Spleen (tissue), 11 donors: ENCODE measurements around the gene RSPRY1. TPM values are rescaled to one million over a fixed set of nuclear protein-coding genes. Genes with fewer than 3 reads are reported as not detected.

Experiments
- DNase-seq: peaks from one replicate; pipeline ENCODE4 v3.0.0-alpha.2; 2020
- H3K27ac ChIP-seq, 8 donors: fragments of 200-600 bp; sonication (generic) in 7 of 8; 1 replicate in 4 of 8; 2 replicates in 4 of 8; pipeline versions ENCODE4 v1.5.0 to v1.8.0; 2016 to 2021; ENCODE audit warnings: inconsistent platforms in 4 of 8, mild to moderate bottlenecking in 4 of 8, moderate library complexity in 1 of 8
- H3K27me3 ChIP-seq, 7 donors: fragments of 200-600 bp; sonication (generic) in 6 of 7; replicated peaks in 1 of 7; 1 replicate in 4 of 7; 2 replicates in 3 of 7; pipeline versions ENCODE4 v1.5.0 to v1.8.0; 2016 to 2021; ENCODE audit warnings: inconsistent platforms in 3 of 7, mild to moderate bottlenecking in 1 of 7
- H3K36me3 ChIP-seq, 6 donors: fragments of 200-600 bp; sonication (generic) in 5 of 6; 1 replicate in 4 of 6; 2 replicates in 2 of 6; pipeline versions ENCODE4 v1.5.0 to v1.8.0; 2016 to 2021; ENCODE audit warnings: inconsistent platforms in 2 of 6
- H3K4me1 ChIP-seq, 6 donors: fragments of 200-600 bp; sonication (generic) in 5 of 6; 1 replicate in 3 of 6; 2 replicates in 3 of 6; pipeline versions ENCODE4 v1.5.0 to v1.8.0; 2016 to 2021; ENCODE audit warnings: inconsistent platforms in 3 of 6
- H3K4me3 ChIP-seq, 8 donors: fragments of 200-600 bp; sonication (generic) in 7 of 8; 1 replicate in 4 of 8; 2 replicates in 4 of 8; pipeline versions ENCODE4 v1.5.0 to v1.8.0; 2016 to 2021; ENCODE audit warnings: inconsistent platforms in 4 of 8, mild to moderate bottlenecking in 4 of 8, moderate library complexity in 2 of 8
- H3K9me3 ChIP-seq, 8 donors: fragments of 200-600 bp; sonication (generic) in 7 of 8; 1 replicate in 4 of 8; 2 replicates in 4 of 8; pipeline versions ENCODE4 v1.5.0 to v1.8.0; 2016 to 2021; ENCODE audit warnings: inconsistent platforms in 4 of 8
- CTCF ChIP-seq, 11 experiments: fragments of 200-600 bp in 7 of 11; fragments of 450-650 bp in 4 of 11; sonication (generic) in 4 of 11; IDR thresholded peaks in 8 of 11; conservative IDR thresholded peaks in 3 of 11; 1 replicate in 7 of 11; 2 replicates in 4 of 11; pipeline versions ENCODE4 v1.4.0 to v1.8.0; 2016 to 2021; ENCODE audit warnings: antibody characterized with exemption in 11 of 11, inconsistent platforms in 4 of 11, mild to moderate bottlenecking in 1 of 11
- POLR2A ChIP-seq, 3 donors: fragments of 450-650 bp; IDR thresholded peaks; one replicate each; pipeline ENCODE4 v1.5.1; 2017; ENCODE audit warnings: antibody characterized with exemption in 3 of 3, mild to moderate bottlenecking in 1 of 3
- POLR2AphosphoS5 ChIP-seq, 3 donors: sonication (generic); formaldehyde crosslinking; IDR thresholded peaks; one replicate each; pipeline ENCODE4 v1.5.1; 2017; ENCODE audit warnings: antibody characterized with exemption in 3 of 3
- WGBS, 5 donors: extraction: QIAGEN DNeasy Blood & Tissue Kit in 3 of 5; methylation state at CpG; one replicate each; pipeline versions ENCODE4 v1.1.5 to v1.1.7; 2013 to 2018; 5-methylcytosine and 5-hydroxymethylcytosine counted together
- intact Hi-C: fragments of 100-400 bp; cut with DNase I; formaldehyde crosslinking; loops from one replicate; pipeline ENCODE4 v1.15.0; 2023; ENCODE audit warnings: low total_unique reads
- polyA plus RNA-seq, 3 donors: library from polyadenylated mRNA; stranded (reverse); fragments of 200-250 nt; gene quantifications; one replicate each; pipeline ENCODE4 v1.2.1, GENCODE V29; 2013
- total RNA-seq, 7 donors: library from RNA; depleted of rRNA in 3 of 7; stranded (reverse); fragments of >200 nt in 3 of 7; fragmentation: NEBNext Ultra II Directional in 4 of 7; extraction: Animal tissue kit (Norgen Biotek cat#: 25700) in 4 of 7; gene quantifications; one replicate each; pipeline versions ENCODE4 v1.1.0 to v1.2.1, GENCODE V29; 2016 to 2021
- donor health status: healthy with polysubstance abuse.
- donor health status: DM: no; HTN: no; CAD: no; lungs with moderate emphysema.
- donor health status: DM: no; HTN: no; CAD: no.
- donor health status: Bipolar disorder and iron deficiency.
- donor health status: healthy.
- donor health status: DM: no; HTN: no; CAD: no.
- donor health status: DM: yes; HTN: yes; CAD: no.

The RSPRY1 gene
- total and polyA plus RNA-seq, 10 donors = 7.3 to 38.8 (median 29.4) TPM

- Histone ChIP-seq H3K36me3 (peaks cover 0 to 100% (median 73%) of the 10 kb centered on the region in 6 donors), H3K27ac (no peak overlapping the region), H3K27me3 (no peaks in the 10 kb centered on the region), H3K4me3 (no peak overlapping the region), H3K4me1 (peaks cover 0 to 18% (median 2%) of the 10 kb centered on the region in 6 donors), H3K9me3 (no peaks in the 10 kb centered on the region)
- WGBS, 5 donors = 94 to 97% (median 95%) methylated on average over 3 of the region's 3 CpGs
- TF ChIP-seq POLR2AphosphoS5 (IDR thresholded peaks at IDR 0.05) (no peak), POLR2A (IDR thresholded peaks at IDR 0.05) (no peak), CTCF (IDR thresholded peaks at IDR 0.05 in 8 of 11, conservative IDR thresholded peaks at IDR 0.05 in 3 of 11) (no peak)
- intact Hi-C loops = no loop called here
- DNase-seq = no peak
These were observed 45.8 kb downstream of the RSPRY1 start for GRCh38 chr16:57231821-57232350.

DNA sequence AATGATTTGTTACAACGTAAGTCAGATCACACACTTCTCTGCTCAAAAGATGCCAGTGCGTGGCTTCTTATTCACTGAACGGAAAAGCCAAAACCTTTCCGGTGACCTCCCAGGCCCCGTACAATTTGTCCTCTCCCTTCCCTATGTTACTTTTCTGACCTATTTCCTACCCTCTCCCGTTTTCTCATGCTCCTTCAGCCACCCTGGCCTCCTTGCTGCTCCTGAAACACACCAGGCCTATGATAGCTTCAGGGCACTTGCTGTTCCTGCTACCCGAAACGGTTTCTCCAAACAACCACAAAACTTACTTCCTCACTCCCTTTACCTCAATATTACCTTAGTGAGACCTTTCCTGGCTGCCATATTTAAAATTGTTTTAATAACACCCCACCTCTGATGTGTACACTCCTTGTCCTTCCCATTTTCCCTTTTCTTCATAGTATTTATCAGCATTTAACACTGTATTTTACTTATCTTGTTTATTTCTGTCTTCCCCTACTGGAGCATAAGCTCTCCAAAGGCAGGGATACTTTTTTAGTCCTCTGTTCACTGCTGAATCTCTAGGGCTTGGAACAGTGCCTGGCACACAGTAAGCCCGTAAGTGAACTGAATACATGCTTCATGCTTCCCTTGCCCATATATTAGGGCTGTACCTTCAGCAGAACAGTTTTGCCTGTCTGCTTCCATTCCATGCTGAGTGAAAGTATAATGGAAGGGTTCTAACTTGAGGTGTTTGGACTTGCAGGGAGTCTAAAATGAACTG, 48.0 kb downstream of the RSPRY1 start:
- no peaks in the 10 kb centered on the region for H3K9me3 ChIP-seq
- peak overlapping the region in 2 of 8 donors; percentile 54 to 79 for H3K27ac ChIP-seq
- no peak for DNase-seq
- WGBS, 5 donors = 91 to 95% (median 94%) methylated on average over 9 of the region's 9 CpGs
- intact Hi-C loops = no loop called here
- no peak overlapping the region for H3K4me3 ChIP-seq
- peaks cover 0 to 100% (median 65%) of the 10 kb centered on the region in 6 donors for H3K36me3 ChIP-seq
- H3K4me1 ChIP-seq = peaks cover 0 to 18% (median 2%) of the 10 kb centered on the region in 6 donors
- H3K27me3 ChIP-seq = no peaks in the 10 kb centered on the region
- TF ChIP-seq POLR2AphosphoS5 (IDR thresholded peaks at IDR 0.05) (no peak), POLR2A (IDR thresholded peaks at IDR 0.05) (no peak), CTCF (IDR thresholded peaks at IDR 0.05 in 8 of 11, conservative IDR thresholded peaks at IDR 0.05 in 3 of 11) (no peak)

GRCh38 chr16:57234707-57235092, 48.6 kb downstream of the RSPRY1 start:
- peaks cover 0 to 100% (median 62%) of the 10 kb centered on the region in 6 donors for H3K36me3 ChIP-seq
- intact Hi-C loops = no loop called here
- H3K4me1 ChIP-seq = peaks cover 0 to 18% (median 2%) of the 10 kb centered on the region in 6 donors
- H3K27ac ChIP-seq = peak overlapping the region in 5 of 8 donors; percentile 15 to 79 (median 51)
- no peaks in the 10 kb centered on the region for H3K9me3 ChIP-seq
- H3K27me3 ChIP-seq = no peaks in the 10 kb centered on the region
- H3K4me3 ChIP-seq = no peak overlapping the region
- TF ChIP-seq CTCF (IDR thresholded peaks at IDR 0.05 in 8 of 11, conservative IDR thresholded peaks at IDR 0.05 in 3 of 11) = no peak
- no peak for TF ChIP-seq POLR2A (IDR thresholded peaks at IDR 0.05)
- TF ChIP-seq POLR2AphosphoS5 (IDR thresholded peaks at IDR 0.05) = no peak
- no peak for DNase-seq
